ENCODE data around the gene CDX2.

The CDX2 gene

DNA sequence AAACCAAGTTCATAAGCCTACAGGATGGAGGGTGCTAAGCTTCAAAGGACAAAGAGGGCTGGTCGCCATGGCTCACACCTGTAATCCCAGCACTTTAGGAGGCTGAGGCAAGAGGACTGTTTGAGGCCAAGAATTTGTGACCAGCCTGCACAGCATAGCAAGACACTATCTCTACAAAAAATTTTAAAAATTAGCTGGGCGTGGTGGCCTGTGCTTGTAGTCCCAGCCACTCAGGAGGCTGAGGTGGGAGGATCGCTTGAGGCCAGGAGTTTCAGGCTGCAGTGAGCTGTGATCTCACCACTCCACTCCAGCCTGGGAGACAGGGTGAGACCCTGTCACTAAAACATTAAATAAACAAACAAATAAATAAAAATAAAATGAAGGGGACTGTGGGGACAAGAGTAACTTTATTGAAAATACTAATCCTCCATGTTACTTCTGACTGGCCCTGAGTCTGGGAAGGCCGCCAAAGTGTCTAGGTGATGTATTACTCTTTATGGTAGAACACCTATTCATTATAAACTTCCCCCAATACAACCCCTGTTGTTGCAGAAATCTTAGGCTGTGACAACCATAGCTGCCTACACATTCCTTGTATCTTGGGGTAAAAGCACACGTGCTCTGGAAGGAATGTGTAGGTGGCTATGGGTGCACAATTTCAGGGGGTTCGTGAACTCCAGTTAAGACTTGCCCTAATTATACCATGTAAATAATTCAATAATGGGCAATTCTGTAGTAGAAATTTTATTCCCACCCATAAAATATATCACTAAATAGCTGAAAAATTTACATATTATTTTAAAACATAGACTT is 34.0 kb upstream of the CDX2 start:
- no peak overlapping the region for H3K4me3 ChIP-seq (replicated peaks; ENCODE audit: low read depth, low read length)
- DNase-seq (ENCODE audit: extremely low read depth, low read depth): no peak
- TF ChIP-seq, protein P1, sequence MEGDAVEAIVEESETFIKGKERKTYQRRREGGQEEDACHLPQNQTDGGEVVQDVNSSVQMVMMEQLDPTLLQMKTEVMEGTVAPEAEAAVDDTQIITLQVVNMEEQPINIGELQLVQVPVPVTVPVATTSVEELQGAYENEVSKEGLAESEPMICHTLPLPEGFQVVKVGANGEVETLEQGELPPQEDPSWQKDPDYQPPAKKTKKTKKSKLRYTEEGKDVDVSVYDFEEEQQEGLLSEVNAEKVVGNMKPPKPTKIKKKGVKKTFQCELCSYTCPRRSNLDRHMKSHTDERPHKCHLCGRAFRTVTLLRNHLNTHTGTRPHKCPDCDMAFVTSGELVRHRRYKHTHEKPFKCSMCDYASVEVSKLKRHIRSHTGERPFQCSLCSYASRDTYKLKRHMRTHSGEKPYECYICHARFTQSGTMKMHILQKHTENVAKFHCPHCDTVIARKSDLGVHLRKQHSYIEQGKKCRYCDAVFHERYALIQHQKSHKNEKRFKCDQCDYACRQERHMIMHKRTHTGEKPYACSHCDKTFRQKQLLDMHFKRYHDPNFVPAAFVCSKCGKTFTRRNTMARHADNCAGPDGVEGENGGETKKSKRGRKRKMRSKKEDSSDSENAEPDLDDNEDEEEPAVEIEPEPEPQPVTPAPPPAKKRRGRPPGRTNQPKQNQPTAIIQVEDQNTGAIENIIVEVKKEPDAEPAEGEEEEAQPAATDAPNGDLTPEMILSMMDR (IDR thresholded peaks at IDR 0.05; ENCODE audit: low read depth, low read length, missing control alignments): no peak

DNA sequence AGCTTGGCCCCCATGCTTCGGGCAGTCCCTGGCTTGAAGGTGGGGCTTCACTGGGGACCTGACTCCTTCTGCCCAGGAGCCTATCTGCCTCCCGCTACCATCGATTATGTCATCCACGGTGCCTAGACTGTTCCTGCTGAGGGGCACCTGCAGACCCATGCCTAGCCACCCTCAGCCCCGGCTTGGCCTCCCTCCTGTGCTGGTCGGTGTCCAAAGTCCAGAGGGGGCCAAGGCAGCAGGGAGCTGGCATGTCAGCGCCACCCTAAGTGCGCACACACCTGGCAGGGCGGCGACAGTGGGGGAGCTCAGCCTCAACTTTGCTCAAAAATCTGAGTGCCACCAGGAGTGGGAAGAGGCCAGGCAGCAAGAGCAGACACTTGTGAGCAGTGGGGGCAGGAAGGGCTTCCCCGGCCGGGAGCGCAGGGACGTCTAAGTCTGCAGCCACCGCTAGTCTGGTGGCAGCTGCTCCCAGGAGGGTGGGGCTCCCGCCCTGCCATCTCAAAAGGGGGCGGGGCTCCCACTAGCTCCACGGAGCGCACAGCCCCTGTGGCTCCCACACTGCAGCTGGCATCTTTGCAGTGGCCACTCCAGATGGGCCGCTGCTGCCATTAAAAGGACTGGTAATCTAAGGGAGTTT is 32.8 kb upstream of the CDX2 start:
- TF ChIP-seq, protein P1 (IDR thresholded peaks at IDR 0.05; ENCODE audit: low read depth, low read length, missing control alignments): no peak
- H3K4me3 ChIP-seq (replicated peaks; ENCODE audit: low read depth, low read length): no peak overlapping the region
- no peak for DNase-seq (ENCODE audit: extremely low read depth, low read depth)

DNA sequence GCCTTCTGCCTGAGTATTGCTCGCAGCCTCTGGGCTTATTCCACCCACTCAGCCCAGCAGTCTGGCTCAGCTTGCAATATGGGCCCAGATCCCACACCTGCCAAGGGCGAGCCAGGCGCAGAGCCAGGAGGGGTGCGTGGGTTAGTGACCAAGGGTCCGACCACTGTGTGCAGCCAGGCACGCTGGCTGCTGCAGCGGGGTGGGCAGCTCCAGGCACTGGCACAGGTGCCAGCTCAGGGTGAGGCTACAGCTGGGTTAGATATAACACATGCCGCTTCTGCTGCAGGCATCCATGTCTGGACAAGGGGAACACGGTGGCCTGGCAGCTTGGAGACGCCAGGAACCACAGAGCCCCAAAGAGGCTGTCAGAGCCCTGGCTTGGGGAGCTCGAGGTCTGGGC is 31.9 kb upstream of the CDX2 start:
- no peak for DNase-seq (ENCODE audit: extremely low read depth, low read depth)
- TF ChIP-seq, protein P1 (IDR thresholded peaks at IDR 0.05; ENCODE audit: low read depth, low read length, missing control alignments): no peak
- H3K4me3 ChIP-seq (replicated peaks; ENCODE audit: low read depth, low read length): no peak overlapping the region

DNA sequence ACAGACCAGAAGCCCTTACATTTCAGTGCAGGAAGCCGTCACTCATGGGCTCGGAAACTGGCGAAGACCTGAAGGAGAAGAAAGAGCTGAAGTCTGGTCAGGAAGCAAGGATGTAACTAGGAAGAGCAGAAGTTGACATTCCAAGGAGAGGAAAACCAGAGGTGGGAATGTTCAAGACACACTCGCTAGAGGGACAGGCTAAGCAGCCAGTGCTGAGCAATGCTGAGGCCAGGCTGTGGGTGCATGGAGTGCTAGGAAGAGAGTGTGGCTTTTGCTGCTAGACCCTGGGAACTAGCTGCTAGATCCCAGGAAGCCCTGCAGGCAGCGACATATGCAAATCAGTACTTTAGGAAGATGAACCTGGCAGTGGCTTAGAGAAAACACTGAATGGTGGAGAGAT is 31.5 kb upstream of the CDX2 start:
- TF ChIP-seq, protein P1 (IDR thresholded peaks at IDR 0.05; ENCODE audit: low read depth, low read length, missing control alignments): no peak
- H3K4me3 ChIP-seq (replicated peaks; ENCODE audit: low read depth, low read length): no peak overlapping the region
- DNase-seq (ENCODE audit: extremely low read depth, low read depth): no peak

DNA sequence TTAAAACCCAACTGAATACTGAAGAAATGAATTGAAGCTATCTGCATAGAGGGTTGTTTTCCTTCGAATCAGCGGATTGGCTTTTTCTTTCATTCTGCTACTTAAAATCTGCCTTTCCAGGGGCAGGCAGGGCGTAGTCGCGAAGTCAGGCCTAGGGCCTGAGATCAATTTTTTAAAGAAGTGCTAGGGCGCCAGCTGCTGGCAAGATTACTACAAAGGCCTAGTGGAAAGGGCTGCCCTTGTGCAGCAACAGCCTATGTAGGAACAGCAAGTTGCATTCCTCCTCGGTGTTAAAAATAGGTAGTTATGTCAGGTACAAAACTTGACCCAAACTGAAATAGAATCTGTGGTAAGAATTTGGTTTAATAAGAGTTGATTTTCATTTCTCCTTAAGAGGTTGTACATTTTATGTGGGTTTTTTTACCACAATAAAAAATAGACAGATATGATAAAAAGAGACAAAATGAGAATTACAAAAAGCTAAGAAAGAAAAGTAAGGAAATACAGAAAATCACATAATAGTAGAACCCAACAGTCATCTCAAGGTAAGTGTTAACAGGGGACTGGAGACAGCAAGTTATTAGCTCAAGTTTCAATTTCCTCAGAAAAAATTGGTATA is 28.9 kb upstream of the CDX2 start:
- TF ChIP-seq, protein P1 (IDR thresholded peaks at IDR 0.05; ENCODE audit: low read depth, low read length, missing control alignments): peak; percentile 60
- DNase-seq (ENCODE audit: extremely low read depth, low read depth): no peak
- H3K4me3 ChIP-seq (replicated peaks; ENCODE audit: low read depth, low read length): no peak overlapping the region

DNA sequence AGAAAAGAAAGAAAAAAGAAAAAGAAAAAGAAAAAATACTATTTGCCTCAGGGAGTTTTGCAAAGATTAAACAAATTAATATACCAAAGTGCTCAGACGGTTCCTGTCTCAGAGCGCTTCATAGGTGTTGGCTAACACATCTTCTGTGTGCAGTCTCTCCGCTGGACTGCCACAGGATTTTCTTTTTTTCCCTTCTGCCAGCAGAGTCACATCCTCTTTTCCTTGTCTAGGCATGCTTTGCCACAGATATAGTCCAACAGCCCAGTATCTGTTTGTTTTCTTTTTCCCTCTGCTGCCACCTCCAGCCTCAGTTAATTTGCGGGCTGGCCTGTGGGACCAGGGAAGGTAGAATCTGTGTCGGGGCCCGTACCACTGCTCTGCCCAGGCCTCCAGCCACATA is 22.8 kb upstream of the CDX2 start:
- H3K4me3 ChIP-seq (replicated peaks; ENCODE audit: low read depth, low read length): no peak overlapping the region
- DNase-seq (ENCODE audit: extremely low read depth, low read depth): no peak
- TF ChIP-seq, protein P1 (IDR thresholded peaks at IDR 0.05; ENCODE audit: low read depth, low read length, missing control alignments): no peak
